MM.1S (cell line): ENCODE measurements around the gene LRRC56.

Experiments used
- DNase-seq: peaks from one replicate; pipeline ENCODE4 v3.0.0-alpha.2; 2015
- H2AFZ ChIP-seq: fragments of 300-600 bp; sonication (generic); 2 replicates; pipeline ENCODE4 v1.6.0; 2016; ENCODE audit warnings: antibody characterized with exemption, low read length
- H3F3A ChIP-seq: fragments of 300-600 bp; sonication (generic); 2 replicates; pipeline ENCODE4 v1.6.1; 2016; ENCODE audit warnings: mild to moderate bottlenecking, antibody characterized with exemption, low read length, moderate library complexity, mixed read lengths; ENCODE audit not compliant: insufficient read depth
- H3K27ac ChIP-seq: fragments of 300-600 bp; sonication (generic); 2 replicates; pipeline ENCODE4 v1.5.1; 2016; ENCODE audit warnings: mild to moderate bottlenecking, low read length
- H3K27me3 ChIP-seq: fragments of 300-600 bp; sonication (generic); replicated peaks from 2 replicates; pipeline ENCODE4 v1.6.0; 2016; ENCODE audit warnings: low read length; ENCODE audit not compliant: insufficient read depth
- H3K36me3 ChIP-seq: fragments of 300-600 bp; sonication (generic); replicated peaks from 2 replicates; pipeline ENCODE4 v1.6.1; 2016; ENCODE audit warnings: mild to moderate bottlenecking, low read length, mixed read lengths; ENCODE audit not compliant: insufficient read depth
- H3K4me1 ChIP-seq: fragments of 300-600 bp; sonication (generic); 2 replicates; pipeline ENCODE4 v1.6.1; 2016; ENCODE audit warnings: low read length, mixed read lengths
- H3K4me2 ChIP-seq: fragments of 300-600 bp; sonication (generic); 2 replicates; pipeline ENCODE4 v1.6.0; 2016; ENCODE audit warnings: low read depth, low read length
- H3K4me3 ChIP-seq: fragments of 300-600 bp; sonication (generic); 2 replicates; pipeline ENCODE4 v1.5.1; 2016; ENCODE audit warnings: low read length, mixed read lengths
- H3K79me2 ChIP-seq: fragments of 300-600 bp; sonication (generic); 2 replicates; pipeline ENCODE4 v1.6.1; 2016; ENCODE audit warnings: mixed run types, low read length, mixed read lengths
- H3K9ac ChIP-seq: fragments of 300-600 bp; sonication (generic); 2 replicates; pipeline ENCODE4 v1.6.1; 2016; ENCODE audit warnings: low read length, mixed read lengths
- H3K9me2 ChIP-seq: fragments of 300-600 bp; sonication (generic); replicated peaks from 2 replicates; pipeline ENCODE4 v1.6.1; 2016; ENCODE audit warnings: mild to moderate bottlenecking, low read length, mixed read lengths; ENCODE audit not compliant: insufficient read depth
- H3K9me3 ChIP-seq: fragments of 300-600 bp; sonication (generic); replicated peaks from 2 replicates; pipeline ENCODE4 v1.6.1; 2016; ENCODE audit warnings: mild to moderate bottlenecking, low read length, mixed read lengths; ENCODE audit not compliant: insufficient read depth
- H4K20me1 ChIP-seq: fragments of 300-600 bp; sonication (generic); 2 replicates; pipeline ENCODE4 v1.6.1; 2016; ENCODE audit warnings: mild to moderate bottlenecking, low read length, moderate library complexity, mixed read lengths; ENCODE audit not compliant: insufficient read depth
- CTCF ChIP-seq: fragments of 300-600 bp; sonication (generic); IDR thresholded peaks from 2 replicates; pipeline ENCODE4 v1.5.1; 2016; ENCODE audit warnings: antibody characterized with exemption, low read length, mixed read lengths
- EZH2 ChIP-seq: fragments of 300-600 bp; sonication (generic); optimal IDR thresholded peaks from 2 replicates; pipeline ENCODE3; 2017; ENCODE audit warnings: low read depth, mild to moderate bottlenecking, antibody characterized with exemption, low read length, mixed read lengths
- EZH2phosphoT487 ChIP-seq: fragments of 300-600 bp; sonication (generic); IDR thresholded peaks from 2 replicates; pipeline ENCODE4 v1.6.1; 2018; ENCODE audit warnings: antibody characterized with exemption, low read length

The LRRC56 gene

GRCh38 chr11:508956-509355 is 28.4 kb upstream of the LRRC56 start:
- H4K20me1 ChIP-seq = no peaks in the 10 kb centered on the region
- H3K27me3 ChIP-seq = no peaks in the 10 kb centered on the region
- no peak overlapping the region for H3K4me3 ChIP-seq
- no peaks in the 10 kb centered on the region for H3K9me2 ChIP-seq
- no peak overlapping the region for H2AFZ ChIP-seq
- no peaks in the 10 kb centered on the region for H3K4me1 ChIP-seq
- H3F3A ChIP-seq = 0 out of 2 replicates have a peak, but pooled peaks cover 3% of the 10 kb centered on the region
- H3K9ac ChIP-seq = no peak overlapping the region
- no peaks in the 10 kb centered on the region for H3K9me3 ChIP-seq
- no peak overlapping the region for H3K4me2 ChIP-seq
- H3K36me3 ChIP-seq = no peaks in the 10 kb centered on the region
- no peak for DNase-seq
- TF ChIP-seq EZH2 (no peak), CTCF (no peak), EZH2phosphoT487 (no peak)
- H3K27ac ChIP-seq = no peak overlapping the region
- H3K79me2 ChIP-seq = peaks cover 29% of the 10 kb centered on the region

- no peak overlapping the region for H3K27ac ChIP-seq
These were observed 24.3 kb upstream of the LRRC56 start for GRCh38 chr11:512761-513595.

GRCh38 chr11:514606-515005 is 22.7 kb upstream of the LRRC56 start:
- Histone ChIP-seq H3K79me2 (no peaks in the 10 kb centered on the region), H3K4me1 (no peaks in the 10 kb centered on the region), H3K9me2 (no peaks in the 10 kb centered on the region), H3F3A (no peaks in the 10 kb centered on the region), H3K36me3 (no peaks in the 10 kb centered on the region), H3K27ac (no peak overlapping the region), H3K27me3 (no peaks in the 10 kb centered on the region), H2AFZ (no peak overlapping the region), H3K9me3 (no peaks in the 10 kb centered on the region), H4K20me1 (no peaks in the 10 kb centered on the region), H3K9ac (no peak overlapping the region), H3K4me3 (no peak overlapping the region), H3K4me2 (no peak overlapping the region)
- no peak for TF ChIP-seq EZH2
- TF ChIP-seq EZH2phosphoT487 = no peak
- no peak for TF ChIP-seq CTCF
- no peak for DNase-seq

More at GRCh38 chr11:512761-513595, 24.3 kb upstream of the LRRC56 start:
- no peaks in the 10 kb centered on the region for H3K79me2 ChIP-seq
- no peaks in the 10 kb centered on the region for H3K27me3 ChIP-seq
- no peaks in the 10 kb centered on the region for H3K9me3 ChIP-seq
- H4K20me1 ChIP-seq = no peaks in the 10 kb centered on the region
- H3K4me3 ChIP-seq = no peak overlapping the region
- no peaks in the 10 kb centered on the region for H3K9me2 ChIP-seq
- no peak overlapping the region for H2AFZ ChIP-seq
- no peaks in the 10 kb centered on the region for H3K36me3 ChIP-seq
- no peak overlapping the region for H3K4me2 ChIP-seq
- no peak for TF ChIP-seq EZH2phosphoT487
- TF ChIP-seq EZH2 = no peak
- no peak for TF ChIP-seq CTCF
- DNase-seq = no peak
- no peak overlapping the region for H3K9ac ChIP-seq
- H3K4me1 ChIP-seq = no peaks in the 10 kb centered on the region
- H3F3A ChIP-seq = no peaks in the 10 kb centered on the region
